OCI-LY7 (cell line): ENCODE measurements around the gene TMEM156.

Source experiments
- EZH2phosphoT487 ChIP-seq: fragments of 200-600 bp; sonication (generic); IDR thresholded peaks from 2 replicates; pipeline ENCODE4 v1.6.1; 2018; ENCODE audit warnings: low read depth, borderline replicate concordance, mild to moderate bottlenecking, mixed run types, antibody characterized with exemption, low read length, moderate library complexity, mixed read lengths
- TF ChIP-seq, protein P1 (sequence below): fragments of 200-600 bp; sonication (generic); conservative IDR thresholded peaks from 2 replicates; pipeline ENCODE4 v1.5.1; 2014; ENCODE audit warnings: mild to moderate bottlenecking, antibody characterized with exemption, low read length, moderate library complexity, mixed read lengths

DNA sequence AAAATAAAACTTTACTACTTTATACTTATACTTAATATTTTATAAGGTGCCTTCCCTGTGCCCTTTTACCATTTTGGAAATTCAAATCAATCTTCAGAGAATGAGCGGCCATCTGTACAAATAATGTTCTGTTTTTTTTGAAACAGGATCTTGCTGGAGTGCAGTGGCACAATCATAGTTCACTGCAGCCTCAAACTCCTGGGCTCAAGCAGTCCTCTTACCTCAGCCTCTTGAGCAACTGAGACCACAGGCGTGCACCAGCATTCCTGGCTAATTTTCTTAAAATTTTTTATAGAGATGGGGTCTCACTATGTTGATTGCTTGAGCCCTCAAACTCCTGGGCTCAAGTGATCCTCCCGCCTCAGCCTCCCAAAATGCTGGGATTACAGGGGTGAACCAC lies 111.1 kb downstream of the TMEM156 start:
- TF ChIP-seq, protein P1, sequence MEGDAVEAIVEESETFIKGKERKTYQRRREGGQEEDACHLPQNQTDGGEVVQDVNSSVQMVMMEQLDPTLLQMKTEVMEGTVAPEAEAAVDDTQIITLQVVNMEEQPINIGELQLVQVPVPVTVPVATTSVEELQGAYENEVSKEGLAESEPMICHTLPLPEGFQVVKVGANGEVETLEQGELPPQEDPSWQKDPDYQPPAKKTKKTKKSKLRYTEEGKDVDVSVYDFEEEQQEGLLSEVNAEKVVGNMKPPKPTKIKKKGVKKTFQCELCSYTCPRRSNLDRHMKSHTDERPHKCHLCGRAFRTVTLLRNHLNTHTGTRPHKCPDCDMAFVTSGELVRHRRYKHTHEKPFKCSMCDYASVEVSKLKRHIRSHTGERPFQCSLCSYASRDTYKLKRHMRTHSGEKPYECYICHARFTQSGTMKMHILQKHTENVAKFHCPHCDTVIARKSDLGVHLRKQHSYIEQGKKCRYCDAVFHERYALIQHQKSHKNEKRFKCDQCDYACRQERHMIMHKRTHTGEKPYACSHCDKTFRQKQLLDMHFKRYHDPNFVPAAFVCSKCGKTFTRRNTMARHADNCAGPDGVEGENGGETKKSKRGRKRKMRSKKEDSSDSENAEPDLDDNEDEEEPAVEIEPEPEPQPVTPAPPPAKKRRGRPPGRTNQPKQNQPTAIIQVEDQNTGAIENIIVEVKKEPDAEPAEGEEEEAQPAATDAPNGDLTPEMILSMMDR = no peak
- no peak for TF ChIP-seq EZH2phosphoT487
